Endothelial cell of umbilical vein (primary cell): ENCODE data around the gene CLASP2. TPM values are rescaled to one million over a fixed set of nuclear protein-coding genes. Genes with fewer than 3 reads are reported as not detected.

ENCODE experiments used
- BruUV-seq: library from RNA; stranded (reverse); fragments of 400-500 nt; replicated peaks from 2 replicates; lab custom pipeline; 2021; lab: Mats Ljungman, UMichigan
- CTCF ChIA-PET: fragments of 300-600, 350-600 bp; sonication (Branson Sonifier 250); formaldehyde crosslinking; loops from one replicate; lab custom pipeline; 2021; ENCODE audit warnings: antibody characterized with exemption, inconsistent platforms; lab: Charles Lee
- POLR2A ChIA-PET: fragments of 300-600, 350-600 bp; sonication (Branson Sonifier 250); formaldehyde crosslinking; loops from one replicate; lab custom pipeline; 2021; ENCODE audit warnings: antibody characterized with exemption, inconsistent platforms; lab: Charles Lee
- DNase-seq: peaks from one replicate; pipeline ENCODE4 v3.0.0-alpha.2; 2011; ENCODE audit warnings: low read depth, low spot score
- FAIRE-seq: peaks from 2 replicates; lab custom pipeline; 2011; peaks lifted over from hg19 to GRCh38; lab: Jason Lieb, UNC
- H2AFZ ChIP-seq: 2 replicates; pipeline ENCODE4 v1.6.0; 2012; ENCODE audit warnings: low read depth, low read length, control low read depth, inconsistent platforms
- H3K27ac ChIP-seq: 2 replicates; pipeline ENCODE4 v1.5.1; 2011; ENCODE audit warnings: low read depth, mild to moderate bottlenecking, control low read depth, low read length, moderate library complexity; ENCODE audit not compliant: insufficient read depth
- H3K27me3 ChIP-seq, 2 experiments: 2 replicates each; pipeline versions ENCODE4 v1.6.0 to v1.6.1; 2011; ENCODE audit warnings: low read length in 2 of 2, mixed read lengths in 1 of 2; ENCODE audit not compliant: control insufficient read depth in 2 of 2, insufficient read depth in 2 of 2
- H3K36me3 ChIP-seq, 2 experiments: 2 replicates in 1 of 2; 3 replicates in 1 of 2; pipeline ENCODE4 v1.5.1; 2011; ENCODE audit warnings: low read length in 2 of 2, mild to moderate bottlenecking in 1 of 2, moderate library complexity in 1 of 2; ENCODE audit not compliant: control insufficient read depth in 2 of 2, insufficient read depth in 2 of 2; ENCODE audit errors: extremely low read depth in 1 of 2
- H3K4me1 ChIP-seq: 3 replicates; pipeline ENCODE4 v1.5.1; 2011; ENCODE audit warnings: mild to moderate bottlenecking, low read length; ENCODE audit not compliant: control insufficient read depth, insufficient read depth; ENCODE audit errors: extremely low read depth
- H3K4me2 ChIP-seq: 2 replicates; pipeline ENCODE4 v1.6.1; 2011; ENCODE audit warnings: low read length, control low read depth, mixed read lengths; ENCODE audit not compliant: insufficient read depth
- H3K4me3 ChIP-seq, 3 experiments: fragments of 200-600 bp in 1 of 3; sonication (generic), shearing (Covaris generic) in 1 of 3; replicated peaks in 1 of 3; 2 replicates each; pipeline ENCODE4 v1.5.1; 2011 to 2016; ENCODE audit warnings: control low read depth in 3 of 3, low read length in 3 of 3, mild to moderate bottlenecking in 2 of 3, inconsistent platforms in 1 of 3, low read depth in 1 of 3, moderate library complexity in 1 of 3; ENCODE audit not compliant: insufficient read depth in 1 of 3
- H3K79me2 ChIP-seq: 2 replicates; pipeline ENCODE4 v1.6.0; 2012; ENCODE audit warnings: low read length, inconsistent platforms; ENCODE audit not compliant: control insufficient read depth, insufficient read depth
- H3K9ac ChIP-seq: replicated peaks from 2 replicates; pipeline ENCODE3; 2011; ENCODE audit warnings: low read length, control low read depth; ENCODE audit not compliant: insufficient read depth; ENCODE audit errors: extremely low read depth
- H3K9me1 ChIP-seq: replicated peaks from 3 replicates; pipeline ENCODE4 v1.6.0; 2011; ENCODE audit warnings: mild to moderate bottlenecking, low read length; ENCODE audit not compliant: control insufficient read depth, insufficient read depth; ENCODE audit errors: extremely low read depth
- H3K9me3 ChIP-seq: replicated peaks from 2 replicates; pipeline ENCODE4 v1.5.1; 2012; ENCODE audit warnings: low read length, inconsistent platforms; ENCODE audit not compliant: control insufficient read depth, insufficient read depth
- H4K20me1 ChIP-seq: replicated peaks from 2 replicates; pipeline ENCODE3; 2011; ENCODE audit warnings: mild to moderate bottlenecking, low read length; ENCODE audit not compliant: control insufficient read depth, insufficient read depth; ENCODE audit errors: extremely low read depth
- EZH2 ChIP-seq: IDR thresholded peaks from 2 replicates; pipeline ENCODE4 v1.6.1; 2012; ENCODE audit warnings: borderline replicate concordance, low read depth, mild to moderate bottlenecking, moderate library complexity, low read length, inconsistent platforms; ENCODE audit not compliant: severe bottlenecking
- FOS ChIP-seq: IDR thresholded peaks from 2 replicates; pipeline ENCODE4 v1.6.1; 2011; ENCODE audit warnings: mild to moderate bottlenecking, low read length, moderate library complexity, borderline replicate concordance; ENCODE audit not compliant: insufficient read depth
- GATA2 ChIP-seq: IDR thresholded peaks from 2 replicates; pipeline ENCODE4 v1.7.0; 2011; ENCODE audit warnings: low read depth, mild to moderate bottlenecking, moderate library complexity, mixed read lengths, low read length; ENCODE audit not compliant: insufficient read length, insufficient read depth
- JUN ChIP-seq: IDR thresholded peaks from 2 replicates; pipeline ENCODE4 v1.6.1; 2011; ENCODE audit warnings: borderline replicate concordance, low read depth; ENCODE audit not compliant: insufficient read length, insufficient read depth
- MYC ChIP-seq: IDR thresholded peaks from one replicate; pipeline ENCODE4 v1.6.1; 2011; ENCODE audit warnings: mild to moderate bottlenecking, low read depth, low read length
- POLR2A ChIP-seq: IDR thresholded peaks from 2 replicates; pipeline ENCODE4 v1.6.1; 2012; ENCODE audit warnings: low read depth, mild to moderate bottlenecking, control low read depth, low read length
- POLR2AphosphoS5 ChIP-seq: IDR thresholded peaks from 2 replicates; pipeline ENCODE4 v1.6.1; 2012; ENCODE audit warnings: low read depth, mild to moderate bottlenecking, control low read depth, low read length, moderate library complexity; ENCODE audit not compliant: insufficient read depth
- dilution Hi-C: fragments of 300-500 bp; cut with MboI; formaldehyde crosslinking; loops from one replicate; pipeline ENCODE4 v1.15.0; 2019; ENCODE audit warnings: low sequenced_read_pairs; ENCODE audit not compliant: extremely low pct_ligation_motif_present
- intact Hi-C: fragments of 100-400 bp; cut with micrococcal nuclease; formaldehyde crosslinking; loops from one replicate; pipeline ENCODE4 v1.10.0; 2022
- polyA plus RNA-seq, 4 experiments: library from polyadenylated mRNA; depleted of rRNA in 3 of 4; stranded (reverse) in 3 of 4; unstranded in 1 of 4; fragments of >200 nt; gene quantifications; 2 replicates each; pipeline versions ENCODE4 v1.2.1 to v1.2.3, GENCODE V29; 2011 to 2012; ENCODE audit warnings: missing spikeins in 1 of 4
- total RNA-seq: library from RNA; stranded (reverse); gene quantifications from 2 replicates; pipeline ENCODE4 v1.2.3, GENCODE V29; 2021
- TF ChIP-seq, protein P1 (sequence below): IDR thresholded peaks from 2 replicates; pipeline ENCODE4 v1.6.1; 2011; ENCODE audit not compliant: insufficient read depth, insufficient read length
- TF ChIP-seq, protein P2 (sequence below), 2 donors: IDR thresholded peaks; 1 replicate in 1 of 2; 2 replicates in 1 of 2; pipeline ENCODE4 v1.5.1; 2011; ENCODE audit warnings: low read length in 2 of 2, mild to moderate bottlenecking in 2 of 2, moderate library complexity in 2 of 2, control low read depth in 1 of 2, inconsistent platforms in 1 of 2, low read depth in 1 of 2; ENCODE audit not compliant: insufficient read depth in 1 of 2; ENCODE audit errors: extremely low read depth in 1 of 2

Gene CLASP2
- total and polyA plus RNA-seq, 2 donors (not counting 3 experiments of a cell fraction or from before 2014, with no cell fraction given) = 15.0 to 55.0 TPM

DNA sequence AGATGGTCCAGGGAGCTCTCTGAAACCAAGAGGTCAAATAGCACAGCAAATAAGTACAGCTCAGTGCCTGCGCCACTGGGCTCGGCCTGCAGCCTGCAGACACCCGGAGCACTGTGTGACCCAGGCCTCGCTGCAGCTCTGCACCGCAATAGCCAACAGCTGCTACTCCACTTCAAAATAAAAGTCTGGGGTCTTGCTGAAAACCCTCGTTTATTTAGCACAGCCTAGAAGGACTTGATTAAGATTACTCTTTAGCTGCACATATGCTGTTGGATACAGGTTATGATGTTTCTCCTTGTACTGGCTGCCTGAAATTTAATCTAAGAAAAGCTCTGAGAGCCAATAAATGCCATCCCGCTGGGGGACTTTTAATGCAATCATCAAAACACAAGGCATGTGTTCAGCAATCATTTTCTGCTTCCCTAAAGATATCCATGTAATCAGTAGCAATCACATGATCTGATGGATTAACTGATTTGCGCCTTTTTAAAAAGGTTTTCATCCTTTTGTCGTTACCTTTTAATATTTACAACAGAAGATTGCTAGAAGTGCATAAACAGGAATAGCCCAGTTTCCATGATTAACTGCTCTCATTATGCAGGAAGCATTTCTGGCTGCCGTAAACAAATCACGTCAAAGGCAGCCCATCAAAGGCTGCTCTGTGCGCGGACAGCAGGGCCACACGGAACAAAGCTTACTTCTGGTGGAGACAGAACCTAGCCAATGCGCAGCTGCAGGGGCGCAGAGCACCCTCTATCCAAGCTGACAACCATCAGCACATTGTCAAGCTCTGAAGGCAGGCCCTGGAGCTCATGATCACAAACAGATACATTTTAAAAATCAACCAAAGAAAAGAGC, 58.8 kb downstream of the CLASP2 start:
- TF ChIP-seq, protein P1, sequence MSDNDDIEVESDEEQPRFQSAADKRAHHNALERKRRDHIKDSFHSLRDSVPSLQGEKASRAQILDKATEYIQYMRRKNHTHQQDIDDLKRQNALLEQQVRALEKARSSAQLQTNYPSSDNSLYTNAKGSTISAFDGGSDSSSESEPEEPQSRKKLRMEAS = no peak
- TF ChIP-seq MYC = no peak
- no peak for TF ChIP-seq GATA2
- no peak for TF ChIP-seq JUN
- TF ChIP-seq, protein P2, sequence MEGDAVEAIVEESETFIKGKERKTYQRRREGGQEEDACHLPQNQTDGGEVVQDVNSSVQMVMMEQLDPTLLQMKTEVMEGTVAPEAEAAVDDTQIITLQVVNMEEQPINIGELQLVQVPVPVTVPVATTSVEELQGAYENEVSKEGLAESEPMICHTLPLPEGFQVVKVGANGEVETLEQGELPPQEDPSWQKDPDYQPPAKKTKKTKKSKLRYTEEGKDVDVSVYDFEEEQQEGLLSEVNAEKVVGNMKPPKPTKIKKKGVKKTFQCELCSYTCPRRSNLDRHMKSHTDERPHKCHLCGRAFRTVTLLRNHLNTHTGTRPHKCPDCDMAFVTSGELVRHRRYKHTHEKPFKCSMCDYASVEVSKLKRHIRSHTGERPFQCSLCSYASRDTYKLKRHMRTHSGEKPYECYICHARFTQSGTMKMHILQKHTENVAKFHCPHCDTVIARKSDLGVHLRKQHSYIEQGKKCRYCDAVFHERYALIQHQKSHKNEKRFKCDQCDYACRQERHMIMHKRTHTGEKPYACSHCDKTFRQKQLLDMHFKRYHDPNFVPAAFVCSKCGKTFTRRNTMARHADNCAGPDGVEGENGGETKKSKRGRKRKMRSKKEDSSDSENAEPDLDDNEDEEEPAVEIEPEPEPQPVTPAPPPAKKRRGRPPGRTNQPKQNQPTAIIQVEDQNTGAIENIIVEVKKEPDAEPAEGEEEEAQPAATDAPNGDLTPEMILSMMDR (IDR thresholded peaks at IDR 0.05; ENCODE audit: extremely low read depth in 1 of 2, insufficient read depth in 1 of 2, low read depth in 1 of 2, low read length in 2 of 2) = no peak
- no peak for TF ChIP-seq POLR2AphosphoS5
- no peak for TF ChIP-seq FOS
- TF ChIP-seq POLR2A = no peak
- no peak for TF ChIP-seq EZH2
- POLR2A ChIA-PET = interaction anchor here (1.1 to 1.6 kb wide), 3 partner anchors 11 to 58 kb away, joined by 3 to 4 read pairs (median 4); no protein-coding TSS in a partner anchor
- dilution Hi-C loops = no loop called here
- H3K4me1 ChIP-seq = peaks cover 36% of the 10 kb centered on the region
- BruUV-seq = no TSS peak
- no peaks in the 10 kb centered on the region for H3K9me3 ChIP-seq
- peak overlapping the region; percentile 39 for H3K27ac ChIP-seq
- H3K36me3 ChIP-seq = no peaks in the 10 kb centered on the region
- H3K27me3 ChIP-seq = no peaks in the 10 kb centered on the region
- peak overlapping the region; percentile 26 for H3K9ac ChIP-seq
- peak; percentile 89 for DNase-seq
- peak overlapping the region; percentile 7 to 57 (median 11) for H3K4me3 ChIP-seq
- peaks cover 2% of the 10 kb centered on the region for H3K9me1 ChIP-seq
- peak; percentile 63 for FAIRE-seq
- H4K20me1 ChIP-seq = no peaks in the 10 kb centered on the region
- peak overlapping the region; percentile 82 for H3K4me2 ChIP-seq
- peak overlapping the region; percentile 58 for H2AFZ ChIP-seq
- CTCF ChIA-PET = interaction anchor here (0.7 to 2.2 kb wide), 9 partner anchors 9 to 128 kb away, joined by 3 to 13 read pairs (median 4); no protein-coding TSS in a partner anchor
- H3K79me2 ChIP-seq = peaks cover 10% of the 10 kb centered on the region
- intact Hi-C loops = loop anchor here (1.0 kb wide), 1 partner anchor 58 kb away; no protein-coding TSS in a partner anchor
